NCI-H187 treated with DMSO at 0.1 percent for 48 hours (cell line): ENCODE results near the gene RAD18.

Experiments
- DNase-seq: peaks from one replicate; lab custom pipeline; 2025; lab: John Stamatoyannopoulos, UW

RAD18 gene

DNA sequence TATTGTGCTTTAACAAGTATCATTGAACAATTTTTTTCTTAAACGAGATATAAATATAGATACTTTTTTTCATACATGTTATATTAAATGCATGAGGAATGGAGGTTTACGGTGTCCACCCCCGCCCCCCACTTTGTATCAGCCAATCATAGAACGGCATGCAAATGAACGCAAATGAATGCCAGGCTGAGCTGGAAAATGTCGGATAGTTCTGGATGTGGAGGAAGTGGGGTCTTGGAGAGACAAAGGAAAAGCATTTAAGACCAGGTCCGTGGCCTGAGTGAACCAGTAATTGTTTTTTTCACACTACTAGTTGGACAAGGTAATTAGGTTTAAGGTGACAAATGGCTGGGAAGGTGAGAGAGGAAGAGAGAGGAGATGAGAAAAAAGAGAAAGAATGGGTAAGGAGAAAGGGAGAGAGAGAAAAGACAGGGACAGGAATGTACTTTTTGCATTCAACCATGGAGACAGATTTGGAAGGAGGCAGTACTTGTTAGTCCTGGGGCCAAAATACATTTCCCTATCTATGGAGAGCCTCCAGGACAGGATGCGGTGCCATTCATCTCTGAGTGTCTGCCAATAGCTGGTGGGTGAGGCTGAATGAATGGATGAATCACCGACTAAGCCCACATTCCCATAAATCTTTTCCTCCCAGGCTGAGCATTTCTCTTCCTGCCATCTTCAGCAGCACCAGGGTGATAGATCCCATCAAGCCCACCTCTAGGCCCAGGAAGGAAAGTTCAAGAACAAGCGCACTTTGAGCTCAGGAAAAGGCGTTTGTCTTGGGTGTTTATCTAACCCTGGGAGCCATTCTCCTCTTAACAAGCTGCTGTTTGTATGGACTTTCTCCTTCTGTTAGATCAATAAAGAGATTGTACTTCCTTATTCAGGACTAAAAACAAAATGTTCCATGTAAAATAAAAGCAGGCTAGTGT is 1.4 kb upstream of the RAD18 start:
- no peak for DNase-seq

DNA sequence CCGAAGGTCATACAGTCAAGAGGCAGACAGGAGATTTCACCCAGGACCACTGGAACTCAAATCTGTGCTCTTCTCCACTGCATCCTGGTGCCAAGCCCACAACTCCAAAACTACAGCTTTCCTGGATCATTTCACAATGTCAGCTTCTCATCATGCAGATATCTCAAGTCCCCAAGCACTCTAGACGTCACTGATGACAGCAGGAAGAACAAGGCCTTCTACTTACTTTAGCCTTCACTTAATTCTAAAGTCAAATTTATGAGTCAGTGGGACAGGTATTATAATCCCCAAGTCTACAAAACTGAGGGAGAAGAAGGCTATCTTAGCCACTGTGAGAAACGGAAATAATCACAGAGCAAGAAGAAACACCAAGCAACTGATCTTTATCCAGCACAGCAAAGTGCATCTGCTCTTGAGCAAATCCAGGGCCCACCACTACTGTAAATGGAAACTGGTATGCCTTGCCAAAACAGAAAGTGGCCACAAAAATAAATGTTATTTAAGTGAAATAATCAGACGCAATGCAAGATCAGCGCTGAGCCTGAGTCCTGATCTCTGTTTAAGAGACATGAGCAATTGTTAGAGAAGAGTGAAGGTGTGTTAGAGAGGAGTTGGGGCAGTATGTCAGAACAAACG is 928 bp downstream of the RAD18 start:
- DNase-seq = no peak

DNA sequence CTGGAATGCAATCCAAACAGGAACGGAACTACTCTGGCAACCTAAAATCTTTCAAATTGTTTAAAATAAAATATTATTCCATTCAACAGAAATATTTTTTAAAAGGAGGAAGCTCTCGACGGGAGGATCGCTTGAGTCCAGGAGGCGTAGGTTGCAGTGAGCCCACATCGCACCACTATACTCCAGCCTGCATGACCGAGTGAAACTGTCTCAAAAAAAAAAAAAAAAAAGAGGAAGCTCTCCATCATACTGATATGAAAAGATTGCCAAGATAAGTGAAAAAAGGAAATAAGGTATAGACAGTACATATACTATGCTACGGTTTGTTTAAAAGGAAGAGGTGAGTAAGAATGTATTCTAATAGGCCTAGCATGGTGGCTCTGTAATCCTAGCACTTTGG is 3.6 kb downstream of the RAD18 start:
- DNase-seq = no peak

DNA sequence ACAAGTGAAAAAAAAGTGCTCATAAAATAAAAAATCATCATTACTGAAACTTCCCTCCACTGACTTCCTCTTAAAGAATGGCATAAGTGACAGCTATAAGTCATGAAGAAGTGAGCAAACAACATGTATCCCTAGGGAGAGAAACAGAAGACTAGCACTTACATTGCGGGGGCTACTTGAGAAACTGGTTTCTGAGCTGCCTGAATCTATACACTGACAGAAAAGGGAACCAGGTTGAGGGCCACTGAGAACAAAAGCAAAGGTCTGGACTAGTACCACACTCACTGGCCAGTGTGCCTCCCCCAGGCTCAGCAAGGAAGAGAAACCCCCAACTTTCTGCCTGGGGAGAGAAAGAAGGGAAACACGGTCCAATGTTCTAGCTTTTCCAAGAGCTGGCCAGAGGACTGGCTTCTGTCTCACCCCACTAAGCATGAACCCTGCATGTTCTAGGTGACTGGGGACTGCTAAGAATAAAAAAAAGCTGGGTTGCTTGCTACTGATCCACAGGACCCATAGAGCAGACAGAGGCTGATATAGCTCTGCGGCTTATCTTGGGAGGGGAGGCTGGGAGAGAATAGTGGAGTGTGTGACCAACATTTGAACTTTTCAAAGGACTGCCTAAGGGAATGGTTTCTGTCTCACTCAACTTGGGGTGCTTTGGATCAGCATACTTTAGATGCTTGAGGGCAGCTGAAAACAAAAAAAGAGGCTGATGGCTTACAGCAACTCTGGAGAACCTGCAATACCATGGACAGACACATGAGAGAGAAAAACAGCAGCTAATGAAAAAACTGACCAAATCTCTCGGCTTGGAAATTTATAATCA is 8.1 kb downstream of the RAD18 start:
- DNase-seq = no peak

DNA sequence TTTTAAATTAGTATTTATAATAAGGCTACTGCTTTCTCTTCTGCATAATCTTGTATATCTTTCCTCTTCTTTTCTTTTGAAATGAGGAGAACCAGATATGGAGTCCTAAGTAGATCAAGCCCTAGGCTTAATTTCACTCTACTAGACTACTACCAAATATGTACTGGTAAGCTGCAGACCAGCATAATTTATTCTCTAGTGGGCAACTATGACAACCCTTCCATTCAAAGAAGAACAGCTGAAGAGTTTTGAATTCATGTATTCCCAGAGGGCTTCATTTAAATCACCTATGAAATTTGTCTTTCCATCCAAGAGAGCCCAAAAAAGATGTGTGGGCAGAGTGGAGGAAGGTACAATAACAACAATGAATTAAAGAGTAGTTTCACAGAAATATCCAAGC is 10.0 kb downstream of the RAD18 start:
- DNase-seq = no peak

DNA sequence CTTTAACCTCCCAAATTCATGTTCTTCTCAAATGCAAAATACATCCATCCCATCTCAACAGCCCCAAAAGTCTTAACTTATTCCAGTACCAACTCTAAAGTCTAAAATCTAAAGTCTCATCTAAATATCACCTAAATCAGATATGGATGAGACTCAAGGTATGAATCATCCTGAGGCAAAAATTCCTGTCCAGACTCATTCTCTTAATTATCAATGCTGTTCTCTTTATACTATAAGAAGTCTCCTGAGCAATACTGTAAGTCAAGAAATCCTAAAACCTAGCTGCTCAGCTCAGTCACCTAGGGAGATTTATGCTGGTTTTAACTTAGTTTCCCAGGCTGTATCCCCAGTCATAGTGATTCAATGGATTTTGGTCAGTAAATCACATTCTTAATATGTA is 11.1 kb downstream of the RAD18 start:
- no peak for DNase-seq

DNA sequence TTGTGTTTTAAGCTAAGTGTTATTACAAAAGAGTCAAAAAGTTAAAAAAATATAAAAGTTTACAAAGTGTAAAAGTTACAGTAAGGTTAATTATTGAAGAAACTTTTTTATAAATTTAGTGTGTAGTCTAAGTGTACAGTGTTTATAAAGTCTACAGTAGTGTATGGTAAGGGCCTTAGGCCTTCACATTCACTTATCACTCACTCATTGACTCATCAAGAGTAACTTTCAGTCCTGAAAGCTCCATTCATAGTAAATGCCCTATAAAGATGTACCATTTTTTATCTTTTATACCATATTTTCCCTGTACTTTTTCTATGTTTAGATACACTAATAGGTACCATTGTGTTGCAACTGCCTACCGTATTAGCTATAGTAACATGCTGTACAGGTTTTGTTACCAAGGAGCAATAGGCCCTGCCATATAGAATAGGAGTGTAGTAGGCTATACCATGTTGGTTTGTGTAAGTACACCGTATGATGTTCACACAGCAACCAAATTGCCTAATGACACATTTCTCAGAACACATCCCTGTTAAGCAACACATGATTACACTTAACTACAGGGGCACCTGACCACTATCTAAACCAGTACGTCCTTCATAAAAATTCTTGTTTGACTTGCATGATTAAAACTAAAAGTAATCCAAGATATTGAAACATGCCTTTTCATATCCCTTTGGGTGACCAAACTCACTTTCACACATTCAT is 17.2 kb downstream of the RAD18 start:
- no peak for DNase-seq

DNA sequence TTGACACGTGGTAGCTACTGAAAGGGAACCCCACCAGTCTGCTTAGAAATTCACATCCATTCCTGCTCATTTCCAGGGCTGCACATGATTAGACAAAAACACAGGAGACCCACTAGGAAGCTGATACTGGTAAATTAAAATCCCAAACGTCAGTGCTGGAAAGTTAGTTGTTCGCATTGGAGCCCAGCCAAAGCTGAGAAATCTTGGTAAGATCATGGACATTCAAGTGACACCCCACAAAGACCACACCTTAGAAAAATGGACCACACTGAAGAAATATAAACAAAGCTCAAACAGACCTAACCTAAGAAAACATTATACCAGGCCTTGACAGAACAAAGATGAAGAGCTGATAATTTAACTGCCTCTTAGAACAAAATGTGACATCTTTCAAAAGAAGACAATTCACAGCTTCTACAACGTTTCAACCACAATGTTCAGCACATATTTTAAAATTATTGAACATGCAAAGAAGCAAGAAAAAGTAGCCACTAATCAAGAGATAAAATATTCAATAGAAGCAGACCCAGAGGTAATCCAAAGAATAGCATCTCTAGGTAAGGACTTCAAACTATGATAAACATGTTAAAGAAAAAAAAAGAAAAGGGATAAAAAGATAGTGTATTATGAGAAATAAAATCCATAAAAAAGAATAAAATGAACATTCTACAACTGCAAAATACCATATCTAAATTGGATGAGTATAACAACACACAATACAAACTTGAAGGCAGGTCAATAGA is 20.4 kb downstream of the RAD18 start:
- DNase-seq = no peak

DNA sequence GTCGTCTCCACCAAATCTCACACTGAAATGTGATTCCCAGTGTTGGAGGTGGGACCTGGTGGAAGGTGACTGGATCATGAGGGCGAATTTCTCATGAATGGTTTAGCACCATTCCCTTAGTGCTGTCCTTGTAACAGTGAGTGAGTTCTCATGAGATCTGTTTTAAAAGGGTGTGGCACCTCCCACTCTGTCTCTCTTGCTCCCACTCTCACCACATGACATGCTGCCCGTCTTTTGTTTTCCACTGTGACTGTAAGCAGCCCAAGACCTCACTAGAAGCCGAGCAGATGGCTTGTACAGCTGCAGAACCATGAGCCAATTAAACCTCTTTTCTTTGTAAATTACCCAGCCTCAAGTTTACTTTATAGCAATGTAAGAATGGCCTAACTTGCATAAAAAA is 21.2 kb downstream of the RAD18 start:
- DNase-seq = no peak

DNA sequence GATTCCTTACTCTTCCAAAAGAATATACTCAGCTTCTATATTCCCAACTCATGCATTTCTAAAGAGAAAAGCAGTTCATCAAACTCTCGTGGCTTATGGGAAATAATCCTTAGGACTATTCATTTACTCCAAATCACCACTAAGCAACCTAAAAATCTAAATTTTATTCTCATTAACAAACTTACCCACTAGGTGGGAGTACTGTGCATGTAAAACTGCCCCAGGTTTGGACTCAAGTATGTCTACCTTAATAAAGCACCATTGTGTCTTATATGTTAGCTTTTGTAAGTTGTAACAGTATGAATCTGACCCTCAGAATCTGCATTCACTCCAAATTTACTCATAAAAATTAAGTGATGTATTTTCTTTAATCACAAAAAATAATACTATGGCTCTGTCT is 25.3 kb downstream of the RAD18 start:
- no peak for DNase-seq

DNA sequence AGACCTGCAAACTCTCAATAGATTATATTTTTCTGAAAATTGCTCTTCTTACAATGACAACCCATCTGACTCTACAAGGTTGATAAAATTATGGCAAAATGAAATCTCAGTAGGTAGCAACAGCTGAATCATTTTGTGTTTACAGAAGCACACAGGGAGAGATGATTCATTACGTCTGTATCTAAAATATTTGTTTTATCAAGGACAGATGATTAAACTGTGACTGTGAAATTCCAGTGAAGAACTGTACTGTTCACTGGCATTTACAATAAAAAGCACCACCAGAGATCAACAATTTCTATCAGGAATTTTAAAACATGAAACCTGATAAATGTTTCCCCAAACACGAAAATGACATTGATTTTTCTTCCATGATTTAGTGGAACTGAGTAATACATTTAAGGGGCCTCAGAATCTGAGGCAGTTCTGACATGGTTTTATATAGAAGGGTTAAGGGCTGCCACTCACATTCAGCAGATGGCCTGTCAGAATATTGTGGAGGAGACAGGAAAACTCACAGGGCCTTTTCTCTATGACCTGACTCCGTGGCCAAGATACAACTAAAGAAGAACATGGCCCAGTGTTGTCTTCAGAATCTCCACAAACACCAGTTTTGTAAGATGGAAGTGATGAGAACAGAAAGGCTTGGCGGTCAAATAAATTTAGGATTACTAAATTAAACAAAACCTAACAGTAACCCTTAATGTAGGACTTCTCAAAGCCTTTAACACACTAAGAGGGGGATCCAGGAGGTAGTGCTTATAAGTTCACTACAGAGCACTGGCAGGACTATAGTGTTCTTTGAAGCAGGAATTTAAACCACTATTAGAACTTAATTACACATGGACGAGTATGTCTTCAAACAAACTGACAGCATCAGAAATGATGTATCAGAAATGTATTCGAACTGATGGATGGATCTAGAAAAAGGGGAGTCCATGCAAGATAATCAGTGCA is 25.9 kb downstream of the RAD18 start:
- no peak for DNase-seq

DNA sequence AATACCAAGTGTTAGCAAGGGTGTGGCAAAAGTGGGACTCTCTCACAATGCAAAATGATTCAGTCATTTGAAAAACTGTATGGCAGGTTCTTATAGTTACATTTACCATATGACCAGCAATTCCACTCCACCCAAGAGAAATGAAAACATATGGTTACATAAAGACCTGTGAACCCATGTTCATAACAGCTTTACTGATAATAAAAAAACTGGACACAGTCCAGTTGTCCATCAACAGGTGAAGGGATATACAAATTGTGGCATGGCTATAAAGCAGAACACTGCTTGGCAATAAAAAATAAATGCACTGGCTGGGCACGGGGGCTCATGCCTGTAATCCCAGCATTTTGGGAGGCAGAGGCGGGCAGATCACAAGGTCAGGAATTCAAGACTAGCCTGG is 30.8 kb downstream of the RAD18 start:
- no peak for DNase-seq

DNA sequence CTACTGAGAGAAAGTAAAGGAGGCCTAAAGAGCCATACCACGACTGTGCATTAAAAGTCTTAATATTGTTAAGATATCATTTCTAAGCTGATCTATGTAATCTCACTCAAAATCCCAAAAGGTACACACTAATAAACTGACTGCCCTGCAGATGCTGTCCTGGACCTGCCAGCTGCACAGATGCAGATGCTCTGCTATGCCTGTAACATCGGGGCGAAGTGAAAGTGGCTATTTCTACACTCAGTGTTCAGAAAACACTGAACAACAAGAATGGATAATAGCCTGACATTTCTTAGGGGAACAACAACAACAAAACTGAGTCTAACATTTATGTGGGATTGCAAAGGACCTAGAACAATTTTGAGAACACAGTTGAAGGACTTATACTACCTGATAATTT is 31.9 kb downstream of the RAD18 start:
- DNase-seq = no peak

DNA sequence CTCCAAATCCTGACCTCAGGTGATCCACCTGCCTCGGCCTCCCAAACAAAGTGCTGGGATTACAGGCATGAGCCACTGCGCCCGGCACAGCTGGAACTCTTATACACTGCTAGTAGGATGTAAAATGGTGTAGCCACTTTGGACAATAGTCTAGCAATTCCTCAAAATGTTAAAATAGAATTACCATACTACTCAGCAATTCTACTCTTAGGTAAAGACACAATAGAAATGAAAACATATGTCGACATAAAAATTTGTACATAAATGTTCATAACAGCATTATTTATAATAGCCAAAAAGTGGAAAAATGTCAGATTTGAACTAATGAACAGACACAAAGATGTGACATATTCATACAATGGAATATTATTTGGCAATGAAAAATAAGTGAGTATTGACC is 33.4 kb downstream of the RAD18 start:
- DNase-seq = no peak

DNA sequence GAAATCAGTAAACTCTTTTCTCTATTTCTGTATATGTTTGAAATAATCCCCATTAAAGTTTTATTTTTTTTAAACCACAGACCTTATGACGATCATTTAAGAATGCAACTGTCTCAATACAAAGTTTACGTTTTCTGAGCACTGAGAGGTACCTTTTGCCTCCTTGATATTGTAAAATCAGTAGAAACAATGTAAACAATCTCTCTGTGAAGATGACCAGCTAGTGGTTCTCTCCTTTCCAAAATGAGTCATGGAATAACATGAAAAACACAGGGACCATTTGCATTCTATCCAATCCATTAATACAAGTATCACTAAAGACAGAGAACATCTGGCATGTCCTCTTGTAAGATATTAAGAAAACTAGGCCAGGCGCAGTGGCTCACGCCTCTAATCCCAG is 48.8 kb downstream of the RAD18 start:
- DNase-seq = no peak

DNA sequence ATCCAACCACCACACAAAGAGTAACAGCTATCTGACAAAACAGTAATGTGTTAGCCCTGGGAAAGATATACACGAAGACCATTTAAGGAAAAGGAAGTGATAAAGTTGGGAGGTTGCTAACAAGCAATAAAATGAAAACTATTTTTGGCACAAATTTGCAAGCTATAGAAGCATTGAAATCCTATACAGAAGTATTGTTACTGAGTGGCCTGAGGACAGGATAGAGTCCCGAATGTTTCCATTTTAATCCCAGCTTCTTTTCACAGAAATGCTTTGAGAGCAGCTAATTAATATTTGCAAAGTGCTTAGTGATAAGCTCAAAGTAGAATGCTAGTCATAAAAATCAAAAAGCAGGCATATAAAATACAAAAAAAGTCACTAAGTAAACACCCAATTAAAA is 51.5 kb downstream of the RAD18 start:
- DNase-seq = no peak

DNA sequence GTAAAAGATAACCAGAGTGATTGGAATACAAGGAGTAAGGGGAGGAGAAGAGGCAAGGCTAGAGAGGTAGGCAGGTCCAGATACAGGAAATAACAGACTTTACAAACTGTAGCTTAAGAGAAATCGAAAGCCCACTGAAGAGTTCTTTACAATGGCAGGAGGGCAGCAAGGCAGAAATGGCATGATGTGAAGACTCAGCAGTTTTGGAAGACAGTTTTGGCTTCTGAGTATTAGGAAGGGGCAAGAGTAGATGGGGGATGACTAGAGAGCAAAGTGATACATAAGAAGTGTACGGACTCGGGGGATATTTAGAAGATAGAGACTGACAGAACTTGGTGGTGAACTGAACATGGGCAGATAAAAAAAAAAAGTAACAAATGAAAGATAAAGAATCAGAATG is 54.1 kb downstream of the RAD18 start:
- no peak for DNase-seq

DNA sequence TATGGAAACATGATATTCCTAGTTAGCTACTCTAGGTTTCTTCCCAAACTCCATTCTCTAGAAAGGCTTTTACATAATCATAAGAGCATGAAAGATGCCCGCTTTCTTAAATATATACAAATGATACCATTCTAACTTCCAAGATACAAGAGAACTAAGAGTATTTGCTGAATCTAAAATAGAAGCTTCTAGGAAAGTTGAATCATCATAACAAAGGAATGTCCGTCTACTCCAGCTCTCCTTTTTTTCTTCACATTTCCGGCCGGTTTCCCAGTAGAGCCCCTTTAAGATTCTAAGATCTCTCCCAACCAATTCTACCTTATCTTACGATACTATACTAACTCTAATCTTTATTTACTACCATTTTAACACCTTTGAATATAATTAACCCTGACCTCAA is 60.1 kb downstream of the RAD18 start:
- no peak for DNase-seq

DNA sequence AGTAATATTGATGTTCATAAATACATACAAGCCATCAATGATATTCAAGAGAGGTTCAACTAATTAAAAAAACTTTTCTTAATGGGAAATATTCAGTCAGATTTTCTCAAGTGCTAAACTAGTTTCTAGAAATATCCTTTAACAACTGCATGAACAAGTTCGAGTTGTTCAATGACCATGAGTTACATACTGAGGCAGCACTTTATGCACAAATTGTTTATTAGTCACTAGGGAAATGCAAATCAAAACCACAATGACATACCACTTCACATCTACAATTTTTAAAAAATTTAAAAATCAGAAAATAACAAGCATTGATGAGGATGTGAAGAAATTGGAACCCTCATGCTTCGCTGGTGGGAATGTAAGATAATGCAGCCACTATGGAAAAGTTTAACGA is 62.4 kb downstream of the RAD18 start:
- DNase-seq = no peak

DNA sequence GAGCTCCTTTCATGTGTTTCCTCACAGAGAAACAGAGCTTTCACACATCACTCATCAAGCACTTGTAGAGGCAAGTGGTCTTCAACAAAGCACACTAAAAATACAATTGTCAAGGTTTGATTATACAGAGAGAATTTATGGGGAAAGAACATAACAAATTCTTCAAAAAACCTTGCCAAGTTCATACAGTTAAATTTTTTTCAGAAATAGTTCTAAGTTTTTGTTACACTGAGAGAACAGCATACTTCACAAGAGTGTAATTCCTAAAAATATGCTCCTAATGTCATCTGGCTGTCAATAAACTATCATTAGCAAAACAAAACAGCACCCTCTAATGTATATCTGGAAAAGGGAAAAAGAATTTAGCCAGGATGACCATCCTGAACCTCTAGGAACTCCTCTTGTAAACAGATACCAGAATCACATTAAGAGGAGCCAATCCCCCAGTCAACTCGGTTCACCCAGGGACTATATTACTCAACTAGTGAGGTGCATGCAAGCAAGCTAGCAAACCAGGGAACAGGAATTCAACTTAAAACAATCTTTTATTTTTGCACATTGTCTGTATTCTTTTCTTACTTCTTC is 63.3 kb downstream of the RAD18 start:
- no peak for DNase-seq
